Uterus (tissue), 4 donors: ENCODE results near the gene RIMBP3C. TPM values are rescaled to one million over a fixed set of nuclear protein-coding genes. Genes with fewer than 3 reads are reported as not detected.

Experiments used
- DNase-seq, 2 donors: peaks; one replicate each; pipeline ENCODE4 v3.0.0-alpha.2; 2019 to 2020
- H3K27ac ChIP-seq, 2 donors: fragments of 200-600 bp; sonication (generic); 1 replicate in 1 of 2; 2 replicates in 1 of 2; pipeline ENCODE4 v1.5.1; 2016 to 2018
- H3K27me3 ChIP-seq, 2 donors: fragments of 200-600 bp; sonication (generic); one replicate each; pipeline ENCODE4 v1.5.1; 2018 to 2019; ENCODE audit warnings: control low read depth in 1 of 2
- H3K36me3 ChIP-seq, 2 donors: fragments of 200-600 bp; sonication (generic); one replicate each; pipeline ENCODE4 v1.5.1; 2019; ENCODE audit warnings: control low read depth in 1 of 2
- H3K4me1 ChIP-seq, 2 donors: fragments of 200-600 bp; sonication (generic); one replicate each; pipeline ENCODE4 v1.5.1; 2018 to 2019; ENCODE audit warnings: control low read depth in 1 of 2
- H3K4me3 ChIP-seq, 2 donors: fragments of 200-600 bp; sonication (generic); 1 replicate in 1 of 2; 2 replicates in 1 of 2; pipeline ENCODE4 v1.5.1; 2018 to 2019; ENCODE audit warnings: mild to moderate bottlenecking in 1 of 2
- H3K9me3 ChIP-seq, 2 donors: fragments of 200-600 bp; sonication (generic); one replicate each; pipeline ENCODE4 v1.5.1; 2019; ENCODE audit warnings: control low read depth in 1 of 2
- POLR2A ChIP-seq, 2 donors: fragments of 450-650 bp; IDR thresholded peaks; one replicate each; pipeline ENCODE4 v1.6.1; 2016; ENCODE audit warnings: antibody characterized with exemption in 2 of 2, mild to moderate bottlenecking in 1 of 2, moderate library complexity in 1 of 2
- intact Hi-C: fragments of 100-400 bp; cut with DNase I; formaldehyde crosslinking; loops from one replicate; pipeline ENCODE4 v1.15.1; 2023; ENCODE audit warnings: low total_unique reads
- total RNA-seq, 4 donors: library from RNA; depleted of rRNA in 3 of 4; stranded (reverse); fragments of >200 nt in 3 of 4; gene quantifications; one replicate each; pipeline versions ENCODE4 v1.1.0 to v1.2.4, GENCODE V29; 2014 to 2023
- TF ChIP-seq, protein P1 (sequence below), 4 experiments: fragments of 200-600 bp in 2 of 4; fragments of 450-650 bp in 2 of 4; sonication (generic) in 2 of 4; IDR thresholded peaks; one replicate each; pipeline ENCODE4 v1.5.1; 2016 to 2019; ENCODE audit warnings: antibody characterized with exemption in 4 of 4, mild to moderate bottlenecking in 2 of 4, moderate library complexity in 1 of 4
- donor health status: DM: yes; HTN: yes; CAD: no.

Gene RIMBP3C
- total RNA-seq, 4 donors from 2014 or later: not detected

DNA sequence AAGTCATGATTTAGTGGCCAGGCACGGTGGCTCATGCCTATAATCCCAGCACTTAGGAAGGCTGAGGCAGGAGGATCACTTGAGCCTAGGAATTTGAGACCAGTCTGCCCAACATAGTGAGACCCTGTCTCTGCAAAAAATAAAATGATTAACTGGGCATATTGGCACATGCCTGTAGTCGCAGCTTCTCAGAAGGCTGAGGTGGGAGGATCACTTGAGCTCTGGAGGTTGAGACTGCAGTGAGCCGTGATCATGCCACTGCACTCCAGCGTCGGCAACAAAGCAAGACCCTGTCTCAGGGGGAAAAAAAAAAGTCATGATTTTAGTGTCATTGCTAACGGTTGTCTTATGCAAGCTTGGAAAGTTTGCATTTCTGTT, 28.2 kb upstream of the RIMBP3C start:
- Histone ChIP-seq H3K4me1 (no peaks in the 10 kb centered on the region), H3K27ac (no peak overlapping the region), H3K4me3 (no peak overlapping the region), H3K27me3 (no peaks in the 10 kb centered on the region), H3K9me3 (no peaks in the 10 kb centered on the region), H3K36me3 (no peaks in the 10 kb centered on the region)
- DNase-seq: no peak
- intact Hi-C loops: no loop called here
- TF ChIP-seq POLR2A (IDR thresholded peaks at IDR 0.05): no peak
- TF ChIP-seq, protein P1, sequence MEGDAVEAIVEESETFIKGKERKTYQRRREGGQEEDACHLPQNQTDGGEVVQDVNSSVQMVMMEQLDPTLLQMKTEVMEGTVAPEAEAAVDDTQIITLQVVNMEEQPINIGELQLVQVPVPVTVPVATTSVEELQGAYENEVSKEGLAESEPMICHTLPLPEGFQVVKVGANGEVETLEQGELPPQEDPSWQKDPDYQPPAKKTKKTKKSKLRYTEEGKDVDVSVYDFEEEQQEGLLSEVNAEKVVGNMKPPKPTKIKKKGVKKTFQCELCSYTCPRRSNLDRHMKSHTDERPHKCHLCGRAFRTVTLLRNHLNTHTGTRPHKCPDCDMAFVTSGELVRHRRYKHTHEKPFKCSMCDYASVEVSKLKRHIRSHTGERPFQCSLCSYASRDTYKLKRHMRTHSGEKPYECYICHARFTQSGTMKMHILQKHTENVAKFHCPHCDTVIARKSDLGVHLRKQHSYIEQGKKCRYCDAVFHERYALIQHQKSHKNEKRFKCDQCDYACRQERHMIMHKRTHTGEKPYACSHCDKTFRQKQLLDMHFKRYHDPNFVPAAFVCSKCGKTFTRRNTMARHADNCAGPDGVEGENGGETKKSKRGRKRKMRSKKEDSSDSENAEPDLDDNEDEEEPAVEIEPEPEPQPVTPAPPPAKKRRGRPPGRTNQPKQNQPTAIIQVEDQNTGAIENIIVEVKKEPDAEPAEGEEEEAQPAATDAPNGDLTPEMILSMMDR (IDR thresholded peaks at IDR 0.05): no peak

GRCh38 chr22:21573750-21574494, 22.7 kb upstream of the RIMBP3C start:
- H3K27me3 ChIP-seq: no peaks in the 10 kb centered on the region
- TF ChIP-seq, protein P1 (IDR thresholded peaks at IDR 0.05): no peak
- no peak for TF ChIP-seq POLR2A (IDR thresholded peaks at IDR 0.05)
- intact Hi-C loops: no loop called here
- no peak overlapping the region for H3K4me3 ChIP-seq
- no peak for DNase-seq
- H3K4me1 ChIP-seq: peaks cover 0 to 20% of the 10 kb centered on the region in 2 donors
- H3K36me3 ChIP-seq: no peaks in the 10 kb centered on the region
- H3K9me3 ChIP-seq: no peaks in the 10 kb centered on the region
- no peak overlapping the region for H3K27ac ChIP-seq

- Histone ChIP-seq H3K27ac (no peak overlapping the region), H3K4me1 (peaks cover 0 to 25% of the 10 kb centered on the region in 2 donors), H3K27me3 (no peaks in the 10 kb centered on the region), H3K4me3 (no peak overlapping the region), H3K36me3 (no peaks in the 10 kb centered on the region), H3K9me3 (no peaks in the 10 kb centered on the region)
- TF ChIP-seq POLR2A (IDR thresholded peaks at IDR 0.05): no peak
- TF ChIP-seq, protein P1 (IDR thresholded peaks at IDR 0.05): no peak
- intact Hi-C loops: no loop called here
- no peak for DNase-seq
Observed at GRCh38 chr22:21573293-21573734, 22.1 kb upstream of the RIMBP3C start.

GRCh38 chr22:21571679-21572078, 20.4 kb upstream of the RIMBP3C start:
- no peak for DNase-seq
- intact Hi-C loops: no loop called here
- H3K27ac ChIP-seq: no peak overlapping the region

GRCh38 chr22:21570398-21570797, 19.1 kb upstream of the RIMBP3C start:
- Histone ChIP-seq H3K9me3 (no peaks in the 10 kb centered on the region), H3K27me3 (no peaks in the 10 kb centered on the region), H3K27ac (no peak overlapping the region), H3K4me3 (no peak overlapping the region), H3K36me3 (no peaks in the 10 kb centered on the region), H3K4me1 (peaks cover 0 to 25% of the 10 kb centered on the region in 2 donors)
- intact Hi-C loops: no loop called here
- TF ChIP-seq POLR2A (IDR thresholded peaks at IDR 0.05): no peak
- TF ChIP-seq, protein P1 (IDR thresholded peaks at IDR 0.05): no peak
- DNase-seq: no peak

More at GRCh38 chr22:21571679-21572078, 20.4 kb upstream of the RIMBP3C start:
- TF ChIP-seq POLR2A (IDR thresholded peaks at IDR 0.05): no peak
- Histone ChIP-seq H3K27me3 (no peaks in the 10 kb centered on the region), H3K4me3 (no peak overlapping the region), H3K4me1 (peaks cover 0 to 25% of the 10 kb centered on the region in 2 donors), H3K9me3 (no peaks in the 10 kb centered on the region), H3K36me3 (no peaks in the 10 kb centered on the region)
